Osteocyte (in vitro differentiated cells): ENCODE data around the gene KLHL10. TPM values are rescaled to one million over a fixed set of nuclear protein-coding genes. Genes with fewer than 3 reads are reported as not detected.
"Not testable (repeated sequence)": the region's sequence is repeated elsewhere in the genome, so short reads cannot be mapped to it uniquely, and the experiment has no call there.

Experiments used
- DNase-seq: peaks from one replicate; pipeline ENCODE4 v3.0.0; 2021; ENCODE audit warnings: mixed read lengths; ENCODE audit not compliant: unreplicated experiment; ENCODE audit errors: extremely low spot score
- H3K27ac Mint-ChIP-seq: one replicate; pipeline ENCODE4 v1.8.0; 2021; ENCODE audit warnings: mild to moderate bottlenecking, mixed read lengths; ENCODE audit not compliant: unreplicated experiment
- H3K27me3 Mint-ChIP-seq: one replicate; pipeline ENCODE4 v1.8.0; 2021; ENCODE audit warnings: mixed read lengths; ENCODE audit not compliant: unreplicated experiment
- H3K36me3 Mint-ChIP-seq: one replicate; pipeline ENCODE4 v1.8.0; 2021; ENCODE audit warnings: mixed read lengths; ENCODE audit not compliant: unreplicated experiment
- H3K4me1 Mint-ChIP-seq: one replicate; pipeline ENCODE4 v1.8.0; 2021; ENCODE audit warnings: mixed read lengths; ENCODE audit not compliant: unreplicated experiment
- H3K4me3 Mint-ChIP-seq: one replicate; pipeline ENCODE4 v1.8.0; 2021; ENCODE audit warnings: mild to moderate bottlenecking, moderate library complexity, mixed read lengths; ENCODE audit not compliant: unreplicated experiment
- H3K9me3 Mint-ChIP-seq: one replicate; pipeline ENCODE4 v1.8.0; 2021; ENCODE audit warnings: mixed read lengths; ENCODE audit not compliant: unreplicated experiment
- total RNA-seq: library from RNA; stranded (reverse); gene quantifications from 2 replicates; pipeline ENCODE4 v1.2.1, GENCODE V29; 2021
- TF ChIP-seq, protein P1 (sequence below): fragments of 200-600 bp; sonication (generic); IDR thresholded peaks from 2 replicates; pipeline ENCODE4 v1.5.0; 2021; ENCODE audit warnings: antibody characterized with exemption, mild to moderate bottlenecking, moderate library complexity

Gene KLHL10
- total RNA-seq, 1 donor from 2014 or later: not detected

DNA sequence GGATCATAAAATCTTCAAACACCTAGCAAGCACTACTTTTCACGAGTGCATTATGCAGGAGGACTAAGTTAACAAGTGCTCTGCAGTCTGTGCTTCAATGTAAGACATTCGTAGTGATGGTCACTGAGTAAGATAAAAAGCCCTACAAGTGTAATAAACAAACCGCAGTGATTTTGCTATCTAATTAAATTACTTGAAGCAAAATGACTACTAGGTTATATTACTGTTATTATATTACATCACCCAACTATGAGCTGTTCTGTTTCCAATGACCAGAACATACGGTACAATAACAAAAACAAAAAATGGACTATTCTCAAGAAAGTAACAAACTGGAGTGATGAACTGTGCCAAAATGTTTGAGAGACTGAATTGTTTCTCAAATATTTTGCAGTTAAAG is 11.2 kb downstream of the KLHL10 start:
- Mint-ChIP-seq H3K27me3 (no peaks in the 10 kb centered on the region), H3K4me3 (no peak overlapping the region), H3K36me3 (peaks cover 17% of the 10 kb centered on the region), H3K27ac (no peak overlapping the region), H3K4me1 (peaks cover 21% of the 10 kb centered on the region), H3K9me3 (no peaks in the 10 kb centered on the region)
- no peak for DNase-seq
- TF ChIP-seq, protein P1, sequence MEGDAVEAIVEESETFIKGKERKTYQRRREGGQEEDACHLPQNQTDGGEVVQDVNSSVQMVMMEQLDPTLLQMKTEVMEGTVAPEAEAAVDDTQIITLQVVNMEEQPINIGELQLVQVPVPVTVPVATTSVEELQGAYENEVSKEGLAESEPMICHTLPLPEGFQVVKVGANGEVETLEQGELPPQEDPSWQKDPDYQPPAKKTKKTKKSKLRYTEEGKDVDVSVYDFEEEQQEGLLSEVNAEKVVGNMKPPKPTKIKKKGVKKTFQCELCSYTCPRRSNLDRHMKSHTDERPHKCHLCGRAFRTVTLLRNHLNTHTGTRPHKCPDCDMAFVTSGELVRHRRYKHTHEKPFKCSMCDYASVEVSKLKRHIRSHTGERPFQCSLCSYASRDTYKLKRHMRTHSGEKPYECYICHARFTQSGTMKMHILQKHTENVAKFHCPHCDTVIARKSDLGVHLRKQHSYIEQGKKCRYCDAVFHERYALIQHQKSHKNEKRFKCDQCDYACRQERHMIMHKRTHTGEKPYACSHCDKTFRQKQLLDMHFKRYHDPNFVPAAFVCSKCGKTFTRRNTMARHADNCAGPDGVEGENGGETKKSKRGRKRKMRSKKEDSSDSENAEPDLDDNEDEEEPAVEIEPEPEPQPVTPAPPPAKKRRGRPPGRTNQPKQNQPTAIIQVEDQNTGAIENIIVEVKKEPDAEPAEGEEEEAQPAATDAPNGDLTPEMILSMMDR: no peak

DNA sequence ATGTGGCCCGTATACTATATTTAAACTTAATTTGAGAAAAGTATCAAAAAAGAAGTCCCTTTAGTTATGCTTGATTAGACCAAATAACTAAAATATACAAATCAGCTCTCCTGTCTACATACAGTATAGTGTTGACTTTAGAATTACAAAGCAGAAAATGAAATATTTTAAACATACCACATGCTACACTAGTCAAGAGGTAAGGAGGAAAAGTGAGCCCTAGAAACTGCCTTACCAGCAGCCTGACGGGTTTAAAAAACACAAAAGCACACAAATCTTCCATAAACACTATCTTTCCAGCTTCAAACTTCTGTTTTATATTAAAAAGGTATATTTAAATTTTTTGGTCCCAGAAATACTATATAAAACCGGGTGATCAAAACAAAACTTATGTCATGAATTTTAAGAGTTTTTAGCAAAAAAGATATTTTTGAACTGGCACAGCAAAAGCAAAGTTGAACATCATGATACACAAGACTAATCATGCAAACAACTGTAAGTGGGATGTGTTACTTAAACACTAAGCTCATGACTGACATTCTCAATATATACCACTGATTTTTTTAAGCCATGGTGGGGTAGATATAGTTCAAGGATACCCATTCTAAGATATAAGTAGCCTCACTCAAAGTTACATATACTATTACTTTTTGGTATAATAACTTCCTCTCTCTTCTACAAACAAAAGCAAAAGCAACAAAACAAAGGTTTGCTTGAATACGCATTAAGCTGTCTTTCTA is 11.8 kb downstream of the KLHL10 start:
- peaks cover 17% of the 10 kb centered on the region for H3K36me3 Mint-ChIP-seq
- H3K27ac Mint-ChIP-seq: no peak overlapping the region
- TF ChIP-seq, protein P1: no peak
- no peaks in the 10 kb centered on the region for H3K27me3 Mint-ChIP-seq
- H3K4me3 Mint-ChIP-seq: no peak overlapping the region
- no peaks in the 10 kb centered on the region for H3K9me3 Mint-ChIP-seq
- H3K4me1 Mint-ChIP-seq: peaks cover 21% of the 10 kb centered on the region
- no peak for DNase-seq

DNA sequence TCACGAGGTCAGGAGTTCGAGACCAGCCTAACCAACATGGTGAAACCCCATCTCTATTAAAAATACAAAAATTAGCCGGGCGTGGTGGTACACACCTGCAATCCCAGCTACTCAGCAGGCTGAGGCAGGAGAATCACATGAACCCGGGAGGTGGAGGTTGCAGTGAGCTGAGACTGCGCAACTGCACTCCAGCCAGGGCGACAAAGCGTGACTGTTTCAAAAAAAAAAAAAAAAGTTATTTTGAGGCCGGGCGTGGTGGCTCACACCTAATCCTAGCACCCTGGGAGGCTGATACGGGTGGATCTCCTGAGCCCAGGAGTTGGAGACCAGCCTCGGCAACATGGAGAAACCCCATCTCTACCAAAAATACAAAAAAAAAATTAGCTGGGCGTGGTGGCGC is 13.8 kb downstream of the KLHL10 start:
- not testable (repeated sequence) for H3K27ac Mint-ChIP-seq, H3K4me3 Mint-ChIP-seq, H3K9me3 Mint-ChIP-seq, DNase-seq, H3K27me3 Mint-ChIP-seq
- H3K4me1 Mint-ChIP-seq: peaks cover 21% of the 10 kb centered on the region
- peaks cover 25% of the 10 kb centered on the region for H3K36me3 Mint-ChIP-seq

DNA sequence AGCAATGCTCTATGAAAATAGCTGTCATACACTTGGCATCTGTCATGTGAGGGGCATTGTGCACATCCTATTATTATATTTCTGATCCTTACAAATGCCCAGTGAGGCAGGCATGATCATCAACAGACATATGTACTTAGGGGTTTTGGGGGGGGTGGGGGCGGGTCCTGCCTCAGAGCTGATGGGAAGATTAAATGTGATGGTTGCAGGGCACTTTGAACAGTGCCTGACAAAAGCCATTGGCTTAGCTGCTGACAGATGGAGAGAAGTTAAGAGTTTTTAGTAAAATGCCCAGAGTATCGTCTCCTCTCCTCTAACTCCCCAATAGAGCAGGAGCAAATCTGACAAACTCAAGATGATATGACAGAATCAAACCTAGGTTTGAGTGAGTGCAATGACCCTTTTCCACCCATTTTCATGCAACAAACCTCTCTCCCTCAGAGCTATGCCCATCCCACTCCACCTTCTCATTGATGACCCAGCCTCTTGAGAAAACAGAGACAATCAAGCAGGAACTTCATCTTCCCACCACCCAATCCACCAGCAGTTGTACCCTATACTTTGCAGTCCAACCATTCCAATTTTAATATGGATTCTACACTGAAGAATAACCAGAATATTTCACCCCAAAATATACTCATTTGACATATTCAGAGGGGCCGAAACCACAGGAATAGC is 22.8 kb downstream of the KLHL10 start:
- peaks cover 2% of the 10 kb centered on the region for H3K36me3 Mint-ChIP-seq
- no peak overlapping the region for H3K27ac Mint-ChIP-seq
- peaks cover 6% of the 10 kb centered on the region for H3K4me1 Mint-ChIP-seq
- TF ChIP-seq, protein P1: no peak
- no peaks in the 10 kb centered on the region for H3K27me3 Mint-ChIP-seq
- H3K4me3 Mint-ChIP-seq: no peak overlapping the region
- DNase-seq: no peak
- H3K9me3 Mint-ChIP-seq: no peaks in the 10 kb centered on the region

DNA sequence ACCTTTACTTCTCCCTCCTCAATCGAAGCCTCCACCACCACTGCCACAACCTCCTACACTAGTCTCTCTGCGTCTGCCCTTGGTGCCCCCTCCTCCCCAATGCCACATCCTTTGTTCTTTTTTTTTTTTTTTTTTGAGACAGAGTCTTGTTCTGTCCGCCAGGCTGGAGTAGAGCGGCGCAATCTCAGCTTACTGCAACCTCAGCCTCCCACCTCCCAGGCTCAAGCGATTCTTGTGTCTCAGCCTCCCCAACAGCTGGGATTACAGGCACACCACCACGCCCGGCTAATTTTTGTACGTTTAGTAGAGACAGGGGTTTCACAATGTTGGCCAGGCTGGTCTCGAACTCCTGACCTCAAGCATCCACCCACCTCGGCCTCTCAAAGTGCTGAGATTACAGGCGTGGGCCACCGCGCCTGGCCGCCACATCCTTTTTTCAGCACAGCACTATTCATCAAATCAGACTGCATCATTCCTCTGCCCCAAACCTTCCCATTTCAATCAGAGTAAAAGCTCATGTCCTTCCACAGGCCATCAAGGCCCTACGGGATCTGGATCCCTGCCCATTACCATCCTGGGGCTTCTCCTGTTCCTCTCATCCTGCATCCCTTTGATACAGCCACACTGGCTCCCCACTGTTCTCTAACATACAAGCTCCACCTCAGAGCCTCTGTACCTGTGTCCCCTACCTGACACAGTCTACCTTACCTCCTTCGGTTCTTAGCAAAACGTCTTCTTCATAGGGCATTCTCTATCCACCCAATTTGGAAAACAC is 25.6 kb downstream of the KLHL10 start:
- Mint-ChIP-seq H3K27me3 (no peaks in the 10 kb centered on the region), H3K27ac (no peak overlapping the region), H3K9me3 (no peaks in the 10 kb centered on the region), H3K36me3 (peaks cover 8% of the 10 kb centered on the region), H3K4me1 (peaks cover 9% of the 10 kb centered on the region), H3K4me3 (no peak overlapping the region)
- no peak for DNase-seq
- TF ChIP-seq, protein P1: no peak
